HG03025 (cell line): Measurements from ENCODE around the gene C16orf86.

Experiments used
- ATAC-seq: cut with Tn5 transposase; IDR thresholded peaks from one replicate; pipeline ENCODE4 v1.9.1; 2021; ENCODE audit warnings: mild to moderate bottlenecking, moderate library complexity; ENCODE audit not compliant: unreplicated experiment, low FRiP score

Gene C16orf86

DNA sequence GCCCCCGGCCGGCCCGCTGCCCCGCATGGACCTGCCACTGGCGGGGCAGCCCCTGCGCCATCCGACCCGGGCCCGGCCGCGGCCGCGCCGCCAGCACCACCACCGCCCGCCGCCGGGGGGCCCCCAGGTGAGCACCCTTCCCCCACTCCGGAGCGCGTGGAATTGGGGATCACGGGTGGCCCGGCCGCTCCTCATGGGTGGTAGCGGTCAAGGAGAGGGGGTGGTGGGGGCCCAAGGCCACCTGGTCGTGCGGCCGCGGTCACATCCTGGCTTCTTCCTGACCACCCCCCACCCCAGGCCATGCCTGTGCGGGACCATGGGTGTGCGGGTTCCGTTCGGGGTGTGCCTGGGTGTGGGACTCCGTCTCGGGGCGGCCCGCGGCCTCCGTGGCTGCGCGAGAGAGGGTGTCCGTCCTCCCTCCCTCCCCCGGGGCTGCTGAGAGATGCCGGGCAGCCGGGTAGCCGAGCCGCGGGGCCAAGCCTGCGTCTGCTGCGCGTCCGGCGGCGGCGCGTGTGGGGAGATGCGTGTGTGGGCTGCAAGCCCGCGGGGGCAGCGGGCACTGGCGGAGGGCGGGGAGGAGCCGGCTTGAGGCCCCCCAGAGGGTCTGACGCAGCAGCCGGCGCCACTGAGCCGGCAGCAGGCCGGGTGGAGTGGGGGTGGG, 13.4 kb upstream of the C16orf86 start:
- ATAC-seq, result no peak

- no peak for ATAC-seq
Observed at GRCh38 chr16:67653789-67654402, 12.7 kb upstream of the C16orf86 start.

GRCh38 chr16:67654403-67654911, 12.2 kb upstream of the C16orf86 start:
- no peak for ATAC-seq

DNA sequence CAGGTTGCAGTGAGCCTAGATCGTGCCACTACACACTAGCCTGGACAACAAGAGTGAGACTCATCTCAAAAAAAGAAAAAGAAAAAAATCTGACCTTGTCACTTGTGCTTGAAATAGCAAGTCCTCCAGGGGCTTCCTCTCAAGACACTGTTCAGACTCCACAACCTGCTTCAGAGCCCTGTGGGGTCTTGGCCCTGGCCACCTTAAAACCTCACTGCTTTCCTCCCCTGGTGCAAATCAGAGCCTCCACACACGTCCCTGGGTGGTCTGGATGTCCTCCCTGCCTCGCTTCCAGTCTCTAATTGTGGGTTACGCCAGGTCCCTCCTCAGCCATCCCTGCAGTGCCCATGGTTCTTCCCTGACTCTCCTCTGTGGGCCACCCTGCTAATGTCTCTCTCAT, 11.3 kb upstream of the C16orf86 start:
- ATAC-seq, result no peak

DNA sequence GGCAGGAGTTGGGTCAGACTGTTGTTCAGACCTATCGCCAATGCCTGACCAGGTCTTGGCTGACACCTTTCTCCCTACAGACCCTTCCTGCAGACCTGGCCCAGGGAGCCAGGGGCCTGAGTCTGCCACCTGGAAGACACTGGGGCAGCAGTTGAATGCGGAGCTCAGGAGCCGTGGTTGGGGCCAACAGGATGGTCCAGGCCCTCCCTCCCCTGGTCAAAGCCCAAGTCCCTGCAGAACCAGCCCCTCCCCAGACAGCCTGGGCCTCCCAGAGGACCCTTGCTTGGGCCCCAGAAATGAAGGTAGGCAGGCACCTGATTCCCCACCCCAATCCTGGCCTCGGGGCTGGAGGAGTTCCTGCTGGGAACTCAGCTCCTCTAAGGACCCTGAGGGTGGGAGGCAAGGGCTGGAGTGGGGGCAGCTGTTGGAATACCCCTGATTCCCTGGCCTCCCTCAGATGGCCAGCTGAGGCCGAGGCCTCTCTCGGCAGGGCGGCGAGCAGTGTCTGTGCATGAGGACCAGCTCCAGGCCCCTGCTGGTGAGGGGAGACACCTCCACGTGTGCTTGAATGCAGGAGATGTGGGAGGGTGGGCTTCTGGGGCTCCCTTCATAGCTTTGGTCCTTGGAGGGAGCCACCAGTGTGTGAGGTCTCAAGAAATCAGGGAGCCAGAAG, 10.1 kb upstream of the C16orf86 start:
- ATAC-seq, result no peak

- ATAC-seq, result no peak
Observed at GRCh38 chr16:67657017-67657608, 9.5 kb upstream of the C16orf86 start.

GRCh38 chr16:67657751-67658518, 8.7 kb upstream of the C16orf86 start:
- ATAC-seq, result no peak

DNA sequence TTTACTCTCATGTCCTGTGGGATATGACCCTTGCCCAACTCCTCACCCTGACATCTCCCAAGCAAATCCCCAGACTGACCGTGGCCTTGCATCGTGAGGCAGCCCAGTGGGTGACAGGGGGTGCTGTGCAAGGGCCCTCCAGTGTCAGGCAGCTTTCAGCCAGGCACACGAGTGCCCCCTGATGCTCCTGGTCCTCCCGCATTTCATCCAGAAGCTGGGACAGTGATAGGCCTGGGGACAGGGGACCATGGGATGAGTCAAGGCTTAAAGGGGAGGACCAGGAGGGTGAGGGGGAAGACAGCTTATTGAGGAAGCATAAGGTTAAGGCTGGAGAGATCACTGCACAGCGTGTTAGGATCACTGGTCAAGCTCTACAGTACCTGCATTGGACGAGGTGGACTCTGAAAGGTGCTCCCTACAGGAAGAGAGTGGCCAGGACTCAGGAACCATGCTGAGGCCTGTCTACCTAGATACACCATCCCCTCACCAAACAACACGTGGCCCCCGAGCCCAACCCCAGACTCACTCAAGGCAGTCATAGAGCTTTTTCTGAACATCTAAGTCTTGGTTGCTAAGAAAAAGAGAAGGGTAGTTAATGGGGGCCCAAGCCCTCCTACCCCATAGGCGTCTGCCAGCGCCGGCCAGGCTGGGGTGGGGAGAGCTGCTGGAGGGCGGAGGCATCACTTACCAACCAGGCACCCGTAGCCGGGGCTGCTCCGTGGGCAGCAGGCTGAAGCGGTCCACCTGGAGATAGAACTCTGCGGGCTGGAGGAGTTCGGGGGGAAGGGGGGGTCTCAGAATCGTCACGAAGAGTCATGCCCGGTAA, 7.6 kb upstream of the C16orf86 start:
- no peak for ATAC-seq

GRCh38 chr16:67659675-67660563, 6.7 kb upstream of the C16orf86 start, which contains the start of gene ACD:
Gene ACD (minus strand): TSS chr16:67660260. CDS start chr16:67660220, 40 bp downstream.
- peak; percentile 54 for ATAC-seq

DNA sequence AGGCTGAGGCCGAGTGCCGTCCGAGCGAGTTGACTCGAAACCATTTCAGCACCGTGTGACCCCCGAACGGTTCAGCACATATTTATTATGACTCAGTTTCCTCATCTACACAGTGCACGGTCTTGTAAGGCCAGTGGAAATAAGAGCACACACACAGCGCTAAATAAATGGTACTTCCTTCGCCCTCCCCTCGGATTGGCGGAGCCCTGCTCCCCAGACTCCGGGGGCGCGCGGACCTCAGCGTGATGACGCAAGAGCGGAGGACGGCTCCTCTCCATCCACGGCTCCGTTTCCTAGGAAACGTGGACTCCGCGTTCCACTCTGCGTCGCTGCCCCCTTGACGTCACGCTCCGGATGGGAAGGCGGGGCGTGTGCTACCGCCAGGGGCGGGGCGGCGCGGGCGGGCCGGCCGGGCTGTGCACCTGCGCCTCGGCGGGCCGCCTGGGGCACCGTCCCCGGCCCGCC, 6.0 kb upstream of the C16orf86 start, which contains the start of gene PARD6A:
PARD6A (plus strand) TSS at position 397 of the 465 bp plus-strand sequence. CDS start 79 bp downstream, outside the sequence.
- peak; percentile 66 for ATAC-seq

- ATAC-seq, result no peak
Observed at GRCh38 chr16:67661101-67661761, 5.4 kb upstream of the C16orf86 start.

GRCh38 chr16:67661886-67662652, 4.5 kb upstream of the C16orf86 start:
- no peak for ATAC-seq

GRCh38 chr16:67662653-67663010, 4.0 kb upstream of the C16orf86 start:
- no peak for ATAC-seq

DNA sequence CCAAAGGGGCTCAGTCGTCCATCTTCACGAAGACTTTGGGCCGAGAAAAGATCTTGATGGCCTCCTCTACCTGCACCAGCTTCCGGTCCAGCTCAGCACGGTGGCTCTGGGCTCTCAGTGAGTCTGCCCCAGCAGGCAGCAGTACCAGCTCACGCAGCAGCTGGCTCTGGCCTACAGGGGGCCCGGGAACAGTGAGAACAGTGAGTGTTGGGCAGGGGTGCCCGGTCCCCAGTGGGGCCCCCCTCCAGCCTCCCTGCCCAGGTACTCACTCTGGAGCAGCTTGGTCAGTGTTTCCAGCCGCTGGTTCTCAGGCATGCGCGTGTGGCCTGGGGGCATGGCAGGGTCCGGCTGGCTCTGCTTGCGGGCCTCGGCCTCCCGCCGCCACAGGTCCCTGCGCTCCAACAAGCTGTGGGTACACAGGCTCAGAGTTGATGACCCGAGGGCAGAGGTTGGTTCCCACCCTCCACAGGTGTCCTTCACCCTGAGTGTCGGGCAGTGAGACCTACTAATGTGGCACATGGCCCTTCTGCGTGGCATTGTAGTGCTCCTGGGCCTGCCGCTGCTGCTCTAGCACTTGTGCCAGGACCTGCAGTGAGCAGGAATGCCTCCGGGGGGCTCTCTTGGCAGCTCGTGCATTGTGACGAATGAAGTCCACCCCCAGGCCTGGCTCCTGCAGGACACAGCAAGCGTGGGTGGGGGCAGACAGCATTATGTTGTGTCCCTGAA, 3.3 kb upstream of the C16orf86 start:
- ATAC-seq, result no peak

- ATAC-seq, result no peak
Observed at GRCh38 chr16:67663877-67664222, 2.8 kb upstream of the C16orf86 start.

- ATAC-seq, result no peak
Observed at GRCh38 chr16:67664258-67664657, 2.4 kb upstream of the C16orf86 start.

- no peak for ATAC-seq
Observed at GRCh38 chr16:67664871-67665270, 1.7 kb upstream of the C16orf86 start.
